ENCODE data around the gene CASK. TPM values are rescaled to one million over a fixed set of nuclear protein-coding genes. Genes with fewer than 3 reads are reported as not detected.

Gene CASK
- total and polyA plus RNA-seq, 5 donors from 2014 or later = 8.4 to 168 (median 20.2) TPM

DNA sequence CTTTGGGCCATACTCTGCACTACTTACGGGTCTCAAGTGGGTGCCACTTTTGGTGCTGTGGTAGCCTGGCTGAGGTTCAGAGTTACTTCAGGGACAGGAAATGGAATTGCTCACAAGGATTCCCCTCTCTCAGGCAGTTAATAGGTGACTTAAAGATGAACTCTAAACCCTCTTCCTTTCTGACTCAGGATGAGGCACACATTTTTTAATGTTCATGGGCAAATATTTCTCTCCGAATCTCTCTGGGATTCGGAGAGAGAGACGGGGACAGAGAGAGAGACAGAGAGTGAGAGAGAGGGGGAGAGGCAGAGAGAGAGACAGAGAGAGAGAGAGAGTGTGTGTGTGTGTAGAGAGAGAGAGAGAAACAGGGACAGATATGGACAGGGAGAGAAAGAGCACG is 396.4 kb downstream of the CASK start:
- Histone ChIP-seq H3K27me3 (ENCODE audit: control insufficient read depth, insufficient read depth, low read length) (no peaks in the 10 kb centered on the region), H3K4me1 (ENCODE audit: control insufficient read depth, insufficient read depth, low read length, poor library complexity, severe bottlenecking) (no peaks in the 10 kb centered on the region), H3K36me3 (ENCODE audit: control insufficient read depth, insufficient read depth, low read length) (peaks cover 91% of the 10 kb centered on the region), H3K9me3 (ENCODE audit: control insufficient read depth in 2 of 2, low read length in 2 of 2) (no peaks in the 10 kb centered on the region), H3K27ac (ENCODE audit: insufficient read depth, low read length, poor library complexity, severe bottlenecking) (no peak overlapping the region), H3K4me3 (ENCODE audit: low read depth, low read length) (no peak overlapping the region)
- Mint-ChIP-seq H3K4me3 (no peak overlapping the region), H3K4me1 (peaks cover 0 to 25% (median 17%) of the 10 kb centered on the region in 4 donors), H3K9me3 (peaks cover 0 to 2% (median 0%) of the 10 kb centered on the region in 7 donors), H3K27ac (peak overlapping the region; percentile 39 to 95 (median 68)), H3K36me3 (peaks cover 31% of the 10 kb centered on the region), H3K27me3 (no peaks in the 10 kb centered on the region)
- no peak for DNase-seq
- peak in 1 of 2 donors; percentile 39 for ATAC-seq (ENCODE audit: low read depth in 2 of 2)

DNA sequence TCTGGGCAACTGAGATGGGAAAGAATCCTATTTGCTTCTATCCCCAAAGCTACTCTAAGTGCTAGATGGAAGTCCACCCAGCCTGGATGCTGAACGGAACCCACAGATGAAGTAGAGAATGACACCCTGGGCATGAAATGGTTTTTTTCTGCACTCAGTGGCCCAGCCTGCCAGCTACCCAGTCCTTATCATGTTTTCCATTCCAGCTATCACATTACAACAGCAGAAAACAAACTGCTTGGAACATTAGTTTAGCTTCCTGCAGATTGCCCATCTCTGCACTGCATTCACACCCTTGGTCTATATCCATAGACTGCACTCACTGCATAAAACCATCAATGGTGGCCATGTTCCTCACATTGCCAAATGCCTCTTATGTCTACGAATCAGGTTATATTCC is 397.1 kb downstream of the CASK start:
- no peaks in the 10 kb centered on the region for H3K27me3 Mint-ChIP-seq

DNA sequence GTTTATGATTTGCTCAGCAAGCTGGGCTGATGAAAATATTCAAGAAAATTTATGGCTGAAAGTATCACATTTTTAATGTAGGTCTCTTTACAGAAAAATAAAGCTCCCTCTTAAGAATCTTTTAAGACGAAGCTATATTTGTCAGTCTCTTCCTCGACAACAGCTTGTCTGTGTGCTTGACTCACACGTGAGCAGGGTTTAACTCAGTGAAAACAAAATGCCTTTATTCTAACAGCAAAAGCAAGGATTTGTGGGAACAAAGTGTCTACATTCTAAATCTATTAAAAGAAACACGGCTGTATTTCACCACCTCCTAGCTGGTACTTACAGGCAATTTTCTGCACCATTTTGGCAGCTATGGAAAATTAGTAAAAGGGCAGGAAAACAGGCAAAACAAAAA is 400.7 kb downstream of the CASK start:
- no peaks in the 10 kb centered on the region for H3K9me3 ChIP-seq (ENCODE audit: control insufficient read depth in 2 of 2, low read length in 2 of 2)
- no peak for ATAC-seq (ENCODE audit: low read depth in 2 of 2)
- H3K27ac ChIP-seq (ENCODE audit: insufficient read depth, low read length, poor library complexity, severe bottlenecking) = no peak overlapping the region
- peaks cover 4 to 39% (median 27%) of the 10 kb centered on the region in 4 donors for H3K4me1 Mint-ChIP-seq
- H3K27ac Mint-ChIP-seq = no peak overlapping the region
- H3K9me3 Mint-ChIP-seq = peaks cover 0 to 2% (median 0%) of the 10 kb centered on the region in 7 donors
- no peak overlapping the region for H3K4me3 Mint-ChIP-seq
- H3K27me3 ChIP-seq (ENCODE audit: control insufficient read depth, insufficient read depth, low read length) = no peaks in the 10 kb centered on the region
- peaks cover 62% of the 10 kb centered on the region for H3K36me3 ChIP-seq (ENCODE audit: control insufficient read depth, insufficient read depth, low read length)
- H3K27me3 Mint-ChIP-seq = no peaks in the 10 kb centered on the region
- H3K36me3 Mint-ChIP-seq = peaks cover 17% of the 10 kb centered on the region
- DNase-seq = no peak
- H3K4me1 ChIP-seq (ENCODE audit: control insufficient read depth, insufficient read depth, low read length, poor library complexity, severe bottlenecking) = peaks cover 5% of the 10 kb centered on the region
- H3K4me3 ChIP-seq (ENCODE audit: low read depth, low read length) = no peak overlapping the region

More for the DNA sequence above, 397.1 kb downstream of the CASK start:
- H3K27me3 ChIP-seq (ENCODE audit: control insufficient read depth, insufficient read depth, low read length) = no peaks in the 10 kb centered on the region
- H3K4me3 ChIP-seq (ENCODE audit: low read depth, low read length) = no peak overlapping the region
- H3K36me3 ChIP-seq (ENCODE audit: control insufficient read depth, insufficient read depth, low read length) = peaks cover 86% of the 10 kb centered on the region
- H3K9me3 ChIP-seq (ENCODE audit: control insufficient read depth in 2 of 2, low read length in 2 of 2) = no peaks in the 10 kb centered on the region
- DNase-seq (no peak), ATAC-seq (ENCODE audit: low read depth in 2 of 2) (no peak)
- no peak overlapping the region for H3K27ac ChIP-seq (ENCODE audit: insufficient read depth, low read length, poor library complexity, severe bottlenecking)
- H3K9me3 Mint-ChIP-seq = peaks cover 0 to 2% (median 0%) of the 10 kb centered on the region in 7 donors
- peaks cover 0 to 25% (median 18%) of the 10 kb centered on the region in 4 donors for H3K4me1 Mint-ChIP-seq
- H3K36me3 Mint-ChIP-seq = peaks cover 35% of the 10 kb centered on the region
- no peaks in the 10 kb centered on the region for H3K4me1 ChIP-seq (ENCODE audit: control insufficient read depth, insufficient read depth, low read length, poor library complexity, severe bottlenecking)
- H3K27ac Mint-ChIP-seq = peak overlapping the region in 2 of 3 donors; percentile 37 to 64
- no peak overlapping the region for H3K4me3 Mint-ChIP-seq

DNA sequence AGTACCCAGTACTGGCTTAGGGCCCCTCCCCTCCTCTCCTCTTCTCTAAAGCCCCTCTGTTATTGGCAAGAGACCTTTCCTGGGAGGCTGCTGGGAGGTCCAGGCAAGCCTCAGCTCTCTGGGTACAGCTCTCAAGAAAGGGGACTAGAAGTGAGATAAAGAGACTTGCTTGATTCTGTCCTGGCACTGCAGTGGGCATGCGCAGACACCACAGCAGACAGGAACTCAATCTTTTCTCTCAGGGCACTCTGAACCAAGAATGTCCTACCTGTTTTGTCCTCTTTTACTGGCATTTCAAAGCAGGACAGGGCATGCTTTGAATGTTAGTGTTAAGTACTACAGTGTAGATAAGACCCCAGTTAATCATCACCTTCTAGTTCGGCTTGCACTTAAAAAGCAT is 401.3 kb downstream of the CASK start:
- DNase-seq = no peak
- H3K27me3 ChIP-seq (ENCODE audit: control insufficient read depth, insufficient read depth, low read length) = no peaks in the 10 kb centered on the region
- peaks cover 56% of the 10 kb centered on the region for H3K36me3 ChIP-seq (ENCODE audit: control insufficient read depth, insufficient read depth, low read length)
- H3K4me3 Mint-ChIP-seq = no peak overlapping the region
- peaks cover 5% of the 10 kb centered on the region for H3K4me1 ChIP-seq (ENCODE audit: control insufficient read depth, insufficient read depth, low read length, poor library complexity, severe bottlenecking)
- no peak overlapping the region for H3K27ac ChIP-seq (ENCODE audit: insufficient read depth, low read length, poor library complexity, severe bottlenecking)
- H3K36me3 Mint-ChIP-seq = peaks cover 16% of the 10 kb centered on the region
- H3K4me3 ChIP-seq (ENCODE audit: low read depth, low read length) = no peak overlapping the region
- H3K27ac Mint-ChIP-seq = peak overlapping the region in 2 of 3 donors; percentile 38 to 52
- no peak for ATAC-seq (ENCODE audit: low read depth in 2 of 2)
- H3K9me3 ChIP-seq (ENCODE audit: control insufficient read depth in 2 of 2, low read length in 2 of 2) = no peaks in the 10 kb centered on the region
- no peaks in the 10 kb centered on the region for H3K27me3 Mint-ChIP-seq
- H3K4me1 Mint-ChIP-seq = peaks cover 4 to 39% (median 24%) of the 10 kb centered on the region in 4 donors
- H3K9me3 Mint-ChIP-seq = peaks cover 0 to 2% (median 0%) of the 10 kb centered on the region in 7 donors

DNA sequence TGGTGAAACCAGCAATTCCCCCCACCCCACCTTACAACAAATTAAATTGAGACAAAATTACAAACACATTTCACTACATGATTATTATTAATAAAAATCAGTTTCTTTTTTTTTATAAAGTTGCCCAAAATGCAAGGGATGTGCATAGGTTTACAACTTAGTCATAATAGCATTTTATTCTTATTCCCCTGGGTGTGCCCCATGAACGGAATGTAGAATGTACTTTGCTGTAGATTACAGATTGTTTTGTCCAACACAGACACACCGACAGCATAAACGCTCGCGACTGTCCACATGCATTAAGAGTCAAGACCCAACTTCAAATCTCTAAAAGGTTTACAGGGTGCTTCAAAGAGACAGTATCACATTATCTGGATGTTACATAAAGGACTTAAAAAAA is 403.9 kb downstream of the CASK start:
- peaks cover 5% of the 10 kb centered on the region for H3K4me1 ChIP-seq (ENCODE audit: control insufficient read depth, insufficient read depth, low read length, poor library complexity, severe bottlenecking)
- no peaks in the 10 kb centered on the region for H3K9me3 ChIP-seq (ENCODE audit: control insufficient read depth in 2 of 2, low read length in 2 of 2)
- no peak overlapping the region for H3K27ac ChIP-seq (ENCODE audit: insufficient read depth, low read length, poor library complexity, severe bottlenecking)
- no peaks in the 10 kb centered on the region for H3K27me3 ChIP-seq (ENCODE audit: control insufficient read depth, insufficient read depth, low read length)
- no peak overlapping the region for H3K27ac Mint-ChIP-seq
- DNase-seq (no peak), ATAC-seq (ENCODE audit: low read depth in 2 of 2) (no peak)
- no peak overlapping the region for H3K4me3 ChIP-seq (ENCODE audit: low read depth, low read length)
- peaks cover 10% of the 10 kb centered on the region for H3K36me3 Mint-ChIP-seq
- H3K36me3 ChIP-seq (ENCODE audit: control insufficient read depth, insufficient read depth, low read length) = peaks cover 31% of the 10 kb centered on the region
- H3K4me1 Mint-ChIP-seq = peaks cover 4 to 36% (median 24%) of the 10 kb centered on the region in 4 donors
- H3K9me3 Mint-ChIP-seq = no peaks in the 10 kb centered on the region
- H3K4me3 Mint-ChIP-seq = no peak overlapping the region
- H3K27me3 Mint-ChIP-seq = no peaks in the 10 kb centered on the region

DNA sequence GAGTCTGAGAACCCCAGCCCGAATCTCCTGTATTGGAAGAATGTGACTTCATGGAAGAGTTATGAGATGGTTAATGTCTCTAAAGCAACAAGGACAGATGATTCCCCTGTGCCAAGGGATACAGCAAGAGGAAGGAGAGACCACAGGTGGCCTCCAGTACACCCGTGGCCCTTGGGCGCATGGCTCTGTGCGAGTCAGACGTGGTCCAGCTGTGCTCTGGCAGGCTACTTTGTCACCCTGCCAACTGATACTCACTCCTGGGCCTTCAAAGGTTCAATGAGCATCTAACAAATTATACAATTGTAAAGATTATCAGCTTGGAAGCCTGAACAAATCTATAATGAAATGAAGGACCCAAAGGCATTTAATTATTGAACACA is 404.5 kb downstream of the CASK start:
- no peak for DNase-seq
- H3K9me3 Mint-ChIP-seq = no peaks in the 10 kb centered on the region
- no peaks in the 10 kb centered on the region for H3K27me3 Mint-ChIP-seq
- peaks cover 7 to 39% (median 25%) of the 10 kb centered on the region in 4 donors for H3K4me1 Mint-ChIP-seq
- peak overlapping the region in 1 of 4 donors; percentile 20 for H3K4me3 Mint-ChIP-seq
- ATAC-seq (ENCODE audit: low read depth in 2 of 2) = no peak
- peaks cover 10% of the 10 kb centered on the region for H3K36me3 Mint-ChIP-seq
- H3K27ac ChIP-seq (ENCODE audit: insufficient read depth, low read length, poor library complexity, severe bottlenecking) = peak overlapping the region; percentile 23
- H3K4me1 ChIP-seq (ENCODE audit: control insufficient read depth, insufficient read depth, low read length, poor library complexity, severe bottlenecking) = peaks cover 5% of the 10 kb centered on the region
- H3K27me3 ChIP-seq (ENCODE audit: control insufficient read depth, insufficient read depth, low read length) = no peaks in the 10 kb centered on the region
- H3K36me3 ChIP-seq (ENCODE audit: control insufficient read depth, insufficient read depth, low read length) = peaks cover 28% of the 10 kb centered on the region
- peak overlapping the region; percentile 48 to 70 (median 53) for H3K27ac Mint-ChIP-seq
- H3K9me3 ChIP-seq (ENCODE audit: control insufficient read depth in 2 of 2, low read length in 2 of 2) = no peaks in the 10 kb centered on the region
- H3K4me3 ChIP-seq (ENCODE audit: low read depth, low read length) = no peak overlapping the region

DNA sequence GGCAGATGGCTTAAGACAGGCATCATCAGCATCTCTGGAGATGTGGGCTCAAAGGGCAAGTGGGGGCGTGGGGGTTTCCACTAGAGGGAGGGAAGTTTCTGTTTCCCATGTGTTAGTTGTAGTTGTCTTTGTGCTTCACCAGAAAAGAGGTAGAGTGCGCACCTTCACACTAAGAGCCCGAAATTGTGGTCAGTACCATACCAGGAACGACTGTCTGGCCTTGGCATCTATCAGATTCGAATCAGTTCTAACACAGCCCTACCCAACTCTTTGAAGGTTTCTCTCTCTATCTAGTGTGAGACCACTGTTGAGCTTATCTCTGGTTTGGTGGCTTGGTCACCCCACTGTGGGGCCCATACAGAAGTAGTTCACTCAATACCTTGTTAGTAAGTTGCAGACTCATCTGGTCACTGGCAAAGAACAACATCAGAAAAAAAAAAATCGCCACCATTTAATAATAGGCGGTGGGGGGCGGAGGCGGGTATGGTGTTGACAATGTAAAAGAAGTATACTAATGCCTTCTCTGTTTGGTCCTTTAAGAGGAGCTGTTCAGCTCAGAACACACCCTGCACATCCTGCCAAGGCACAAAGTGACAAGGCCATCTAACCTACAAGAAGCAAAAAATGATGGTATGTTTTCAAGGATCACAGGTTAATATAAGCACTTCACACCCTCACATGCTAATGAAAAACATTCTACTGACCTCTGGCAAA is 405.1 kb downstream of the CASK start:
- peaks cover 10% of the 10 kb centered on the region for H3K36me3 Mint-ChIP-seq
- peak overlapping the region; percentile 23 for H3K27ac ChIP-seq (ENCODE audit: insufficient read depth, low read length, poor library complexity, severe bottlenecking)
- no peaks in the 10 kb centered on the region for H3K9me3 ChIP-seq (ENCODE audit: control insufficient read depth in 2 of 2, low read length in 2 of 2)
- peaks cover 23% of the 10 kb centered on the region for H3K36me3 ChIP-seq (ENCODE audit: control insufficient read depth, insufficient read depth, low read length)
- H3K27me3 ChIP-seq (ENCODE audit: control insufficient read depth, insufficient read depth, low read length) = no peaks in the 10 kb centered on the region
- no peak overlapping the region for H3K4me3 ChIP-seq (ENCODE audit: low read depth, low read length)
- peaks cover 10 to 44% (median 27%) of the 10 kb centered on the region in 4 donors for H3K4me1 Mint-ChIP-seq
- no peaks in the 10 kb centered on the region for H3K9me3 Mint-ChIP-seq
- peak overlapping the region in 1 of 4 donors; percentile 20 for H3K4me3 Mint-ChIP-seq
- H3K27me3 Mint-ChIP-seq = no peaks in the 10 kb centered on the region
- peaks cover 5% of the 10 kb centered on the region for H3K4me1 ChIP-seq (ENCODE audit: control insufficient read depth, insufficient read depth, low read length, poor library complexity, severe bottlenecking)
- ATAC-seq (ENCODE audit: low read depth in 2 of 2) (peak in 1 of 2 donors; percentile 25), DNase-seq (peak in 1 of 3 donors; percentile 38)
- H3K27ac Mint-ChIP-seq = peak overlapping the region; percentile 53 to 71 (median 70)

Data from CD4-positive, CD25-positive, alpha-beta regulatory T cell (primary cell).